ENCODE measurements around the gene MTMR3.

MTMR3 gene

GRCh38 chr22:30038219-30038618 lies 155.2 kb downstream of the MTMR3 start:
- no peaks in the 10 kb centered on the region for H3K4me1 ChIP-seq (ENCODE audit: insufficient read depth, low read length)
- no peaks in the 10 kb centered on the region for H3K27me3 ChIP-seq (ENCODE audit: insufficient read depth, low read length)
- no peak overlapping the region for H2AFZ ChIP-seq (ENCODE audit: low read depth, low read length)
- H3K9me3 ChIP-seq (ENCODE audit: low read length): no peaks in the 10 kb centered on the region
- H3K36me3 ChIP-seq (ENCODE audit: insufficient read depth, low read length): no peaks in the 10 kb centered on the region
- H3K4me3 ChIP-seq (ENCODE audit: low read length): no peak overlapping the region

GRCh38 chr22:30040499-30041260 lies 157.7 kb downstream of the MTMR3 start:
- Histone ChIP-seq H3K4me1 (ENCODE audit: insufficient read depth, low read length) (peaks cover 10% of the 10 kb centered on the region), H3K27me3 (ENCODE audit: insufficient read depth, low read length) (no peaks in the 10 kb centered on the region), H3K4me3 (ENCODE audit: low read length) (no peak overlapping the region), H3K9me3 (ENCODE audit: low read length) (no peaks in the 10 kb centered on the region), H2AFZ (ENCODE audit: low read depth, low read length) (no peak overlapping the region), H3K36me3 (ENCODE audit: insufficient read depth, low read length) (no peaks in the 10 kb centered on the region)

- Histone ChIP-seq H3K36me3 (ENCODE audit: insufficient read depth, low read length) (no peaks in the 10 kb centered on the region), H3K9me3 (ENCODE audit: low read length) (no peaks in the 10 kb centered on the region), H2AFZ (ENCODE audit: low read depth, low read length) (no peak overlapping the region), H3K4me3 (ENCODE audit: low read length) (no peak overlapping the region), H3K4me1 (ENCODE audit: insufficient read depth, low read length) (peaks cover 10% of the 10 kb centered on the region), H3K27me3 (ENCODE audit: insufficient read depth, low read length) (no peaks in the 10 kb centered on the region)
Observed at GRCh38 chr22:30041475-30041874, 158.5 kb downstream of the MTMR3 start.

GRCh38 chr22:30041881-30042280 lies 158.9 kb downstream of the MTMR3 start:
- Histone ChIP-seq H3K9me3 (ENCODE audit: low read length) (no peaks in the 10 kb centered on the region), H3K4me1 (ENCODE audit: insufficient read depth, low read length) (peaks cover 10% of the 10 kb centered on the region), H3K27me3 (ENCODE audit: insufficient read depth, low read length) (no peaks in the 10 kb centered on the region), H2AFZ (ENCODE audit: low read depth, low read length) (no peak overlapping the region), H3K36me3 (ENCODE audit: insufficient read depth, low read length) (no peaks in the 10 kb centered on the region), H3K4me3 (ENCODE audit: low read length) (no peak overlapping the region)

GRCh38 chr22:30043161-30043560 lies 160.2 kb downstream of the MTMR3 start:
- no peaks in the 10 kb centered on the region for H3K9me3 ChIP-seq (ENCODE audit: low read length)
- H3K27me3 ChIP-seq (ENCODE audit: insufficient read depth, low read length): no peaks in the 10 kb centered on the region
- no peaks in the 10 kb centered on the region for H3K36me3 ChIP-seq (ENCODE audit: insufficient read depth, low read length)
- H2AFZ ChIP-seq (ENCODE audit: low read depth, low read length): no peak overlapping the region
- H3K4me1 ChIP-seq (ENCODE audit: insufficient read depth, low read length): peaks cover 10% of the 10 kb centered on the region
- no peak overlapping the region for H3K4me3 ChIP-seq (ENCODE audit: low read length)

- no peaks in the 10 kb centered on the region for H3K9me3 ChIP-seq (ENCODE audit: low read length)
- no peaks in the 10 kb centered on the region for H3K27me3 ChIP-seq (ENCODE audit: insufficient read depth, low read length)
- H2AFZ ChIP-seq (ENCODE audit: low read depth, low read length): no peak overlapping the region
- peaks cover 17% of the 10 kb centered on the region for H3K4me1 ChIP-seq (ENCODE audit: insufficient read depth, low read length)
- H3K4me3 ChIP-seq (ENCODE audit: low read length): no peak overlapping the region
- H3K36me3 ChIP-seq (ENCODE audit: insufficient read depth, low read length): no peaks in the 10 kb centered on the region
Observed at GRCh38 chr22:30044369-30044768, 161.4 kb downstream of the MTMR3 start.

- Histone ChIP-seq H2AFZ (ENCODE audit: low read depth, low read length) (no peak overlapping the region), H3K9me3 (ENCODE audit: low read length) (no peaks in the 10 kb centered on the region), H3K4me1 (ENCODE audit: insufficient read depth, low read length) (peaks cover 17% of the 10 kb centered on the region), H3K4me3 (ENCODE audit: low read length) (no peak overlapping the region), H3K27me3 (ENCODE audit: insufficient read depth, low read length) (no peaks in the 10 kb centered on the region), H3K36me3 (ENCODE audit: insufficient read depth, low read length) (no peaks in the 10 kb centered on the region)
Observed at GRCh38 chr22:30044881-30045493, 162.0 kb downstream of the MTMR3 start.

- Histone ChIP-seq H3K36me3 (ENCODE audit: insufficient read depth, low read length) (no peaks in the 10 kb centered on the region), H2AFZ (ENCODE audit: low read depth, low read length) (no peak overlapping the region), H3K27me3 (ENCODE audit: insufficient read depth, low read length) (no peaks in the 10 kb centered on the region), H3K4me1 (ENCODE audit: insufficient read depth, low read length) (peaks cover 17% of the 10 kb centered on the region), H3K9me3 (ENCODE audit: low read length) (no peaks in the 10 kb centered on the region), H3K4me3 (ENCODE audit: low read length) (no peak overlapping the region)
Observed at GRCh38 chr22:30045494-30045887, 162.5 kb downstream of the MTMR3 start.

GRCh38 chr22:30045901-30046715 lies 163.1 kb downstream of the MTMR3 start:
- Histone ChIP-seq H3K4me3 (ENCODE audit: low read length) (no peak overlapping the region), H3K36me3 (ENCODE audit: insufficient read depth, low read length) (no peaks in the 10 kb centered on the region), H3K27me3 (ENCODE audit: insufficient read depth, low read length) (no peaks in the 10 kb centered on the region), H3K9me3 (ENCODE audit: low read length) (no peaks in the 10 kb centered on the region), H3K4me1 (ENCODE audit: insufficient read depth, low read length) (peaks cover 17% of the 10 kb centered on the region), H2AFZ (ENCODE audit: low read depth, low read length) (no peak overlapping the region)

- H3K27me3 ChIP-seq (ENCODE audit: insufficient read depth, low read length): no peaks in the 10 kb centered on the region
- H3K36me3 ChIP-seq (ENCODE audit: insufficient read depth, low read length): no peaks in the 10 kb centered on the region
- no peak overlapping the region for H3K4me3 ChIP-seq (ENCODE audit: low read length)
- no peak overlapping the region for H2AFZ ChIP-seq (ENCODE audit: low read depth, low read length)
- H3K4me1 ChIP-seq (ENCODE audit: insufficient read depth, low read length): peaks cover 17% of the 10 kb centered on the region
- no peaks in the 10 kb centered on the region for H3K9me3 ChIP-seq (ENCODE audit: low read length)
Observed at GRCh38 chr22:30046716-30047363, 163.9 kb downstream of the MTMR3 start.

- H3K36me3 ChIP-seq (ENCODE audit: insufficient read depth, low read length): no peaks in the 10 kb centered on the region
- H3K27me3 ChIP-seq (ENCODE audit: insufficient read depth, low read length): no peaks in the 10 kb centered on the region
- H2AFZ ChIP-seq (ENCODE audit: low read depth, low read length): no peak overlapping the region
- H3K4me3 ChIP-seq (ENCODE audit: low read length): no peak overlapping the region
- no peaks in the 10 kb centered on the region for H3K9me3 ChIP-seq (ENCODE audit: low read length)
- H3K4me1 ChIP-seq (ENCODE audit: insufficient read depth, low read length): peaks cover 17% of the 10 kb centered on the region
Observed at GRCh38 chr22:30047364-30047738, 164.4 kb downstream of the MTMR3 start.

- no peaks in the 10 kb centered on the region for H3K36me3 ChIP-seq (ENCODE audit: insufficient read depth, low read length)
- no peak overlapping the region for H3K4me3 ChIP-seq (ENCODE audit: low read length)
- H3K27me3 ChIP-seq (ENCODE audit: insufficient read depth, low read length): no peaks in the 10 kb centered on the region
- no peak overlapping the region for H2AFZ ChIP-seq (ENCODE audit: low read depth, low read length)
- no peaks in the 10 kb centered on the region for H3K9me3 ChIP-seq (ENCODE audit: low read length)
- peaks cover 17% of the 10 kb centered on the region for H3K4me1 ChIP-seq (ENCODE audit: insufficient read depth, low read length)
Observed at GRCh38 chr22:30048681-30049080, 165.7 kb downstream of the MTMR3 start.

Measured in neuron (in vitro differentiated cells).